Rectal smooth muscle tissue (tissue), 1 donor: ENCODE measurements around the gene SLC2A5.

Experiments
- H3K27ac ChIP-seq: one replicate; pipeline ENCODE4 v1.7.0; 2013; ENCODE audit warnings: low read depth, low read length, inconsistent platforms
- H3K27me3 ChIP-seq: one replicate; pipeline ENCODE4 v1.7.0; 2013; ENCODE audit warnings: low read length; ENCODE audit not compliant: control insufficient read depth, insufficient read depth
- H3K36me3 ChIP-seq: one replicate; pipeline ENCODE4 v1.7.0; 2013; ENCODE audit warnings: low read length; ENCODE audit not compliant: control insufficient read depth, insufficient read depth
- H3K4me1 ChIP-seq: one replicate; pipeline ENCODE4 v1.7.0; 2013; ENCODE audit warnings: low read length; ENCODE audit not compliant: control insufficient read depth, insufficient read depth
- H3K4me3 ChIP-seq: one replicate; pipeline ENCODE4 v1.7.0; 2013; ENCODE audit warnings: low read length
- H3K9ac ChIP-seq: one replicate; pipeline ENCODE4 v1.7.0; 2013; ENCODE audit warnings: low read length

The SLC2A5 gene

GRCh38 chr1:9086045-9086444, 16.6 kb upstream of the SLC2A5 start:
- Histone ChIP-seq H3K27ac (no peak overlapping the region), H3K27me3 (no peaks in the 10 kb centered on the region), H3K9ac (no peak overlapping the region), H3K4me1 (peaks cover 4% of the 10 kb centered on the region), H3K4me3 (no peak overlapping the region), H3K36me3 (no peaks in the 10 kb centered on the region)

- no peak overlapping the region for H3K4me3 ChIP-seq
- H3K9ac ChIP-seq = no peak overlapping the region
- no peaks in the 10 kb centered on the region for H3K27me3 ChIP-seq
- peaks cover 4% of the 10 kb centered on the region for H3K4me1 ChIP-seq
- H3K27ac ChIP-seq = no peak overlapping the region
- no peaks in the 10 kb centered on the region for H3K36me3 ChIP-seq
Observed at GRCh38 chr1:9085306-9085940, 16.0 kb upstream of the SLC2A5 start.

- H3K27me3 ChIP-seq = no peaks in the 10 kb centered on the region
- no peak overlapping the region for H3K9ac ChIP-seq
- H3K4me3 ChIP-seq = no peak overlapping the region
- H3K4me1 ChIP-seq = peaks cover 4% of the 10 kb centered on the region
- H3K27ac ChIP-seq = peak overlapping the region; percentile 52
- no peaks in the 10 kb centered on the region for H3K36me3 ChIP-seq
Observed at GRCh38 chr1:9084906-9085305, 15.5 kb upstream of the SLC2A5 start.

GRCh38 chr1:9081473-9081872, 12.0 kb upstream of the SLC2A5 start:
- H3K36me3 ChIP-seq = no peaks in the 10 kb centered on the region
- no peak overlapping the region for H3K9ac ChIP-seq
- H3K4me3 ChIP-seq = no peak overlapping the region
- peaks cover 4% of the 10 kb centered on the region for H3K4me1 ChIP-seq
- H3K27me3 ChIP-seq = no peaks in the 10 kb centered on the region
- H3K27ac ChIP-seq = no peak overlapping the region

- H3K27me3 ChIP-seq = no peaks in the 10 kb centered on the region
- no peak overlapping the region for H3K27ac ChIP-seq
- H3K4me3 ChIP-seq = no peak overlapping the region
- H3K9ac ChIP-seq = no peak overlapping the region
- H3K4me1 ChIP-seq = peaks cover 4% of the 10 kb centered on the region
- no peaks in the 10 kb centered on the region for H3K36me3 ChIP-seq
Observed at GRCh38 chr1:9080705-9081291, 11.4 kb upstream of the SLC2A5 start.

- Histone ChIP-seq H3K9ac (no peak overlapping the region), H3K36me3 (no peaks in the 10 kb centered on the region), H3K4me1 (peaks cover 4% of the 10 kb centered on the region), H3K27ac (no peak overlapping the region), H3K27me3 (no peaks in the 10 kb centered on the region), H3K4me3 (no peak overlapping the region)
Observed at GRCh38 chr1:9079988-9080704, 10.7 kb upstream of the SLC2A5 start.

- Histone ChIP-seq H3K4me3 (no peak overlapping the region), H3K27ac (no peak overlapping the region), H3K4me1 (peaks cover 2% of the 10 kb centered on the region), H3K36me3 (no peaks in the 10 kb centered on the region), H3K27me3 (no peaks in the 10 kb centered on the region), H3K9ac (no peak overlapping the region)
Observed at GRCh38 chr1:9078752-9079500, 9.5 kb upstream of the SLC2A5 start.

- H3K4me1 ChIP-seq = peaks cover 2% of the 10 kb centered on the region
- H3K27me3 ChIP-seq = no peaks in the 10 kb centered on the region
- H3K4me3 ChIP-seq = no peak overlapping the region
- H3K27ac ChIP-seq = no peak overlapping the region
- H3K9ac ChIP-seq = no peak overlapping the region
- H3K36me3 ChIP-seq = no peaks in the 10 kb centered on the region
Observed at GRCh38 chr1:9078015-9078751, 8.7 kb upstream of the SLC2A5 start.

GRCh38 chr1:9075022-9075421, 5.6 kb upstream of the SLC2A5 start:
- no peaks in the 10 kb centered on the region for H3K36me3 ChIP-seq
- no peak overlapping the region for H3K27ac ChIP-seq
- peak overlapping the region; percentile 34 for H3K4me3 ChIP-seq
- H3K27me3 ChIP-seq = no peaks in the 10 kb centered on the region
- no peak overlapping the region for H3K9ac ChIP-seq
- peaks cover 2% of the 10 kb centered on the region for H3K4me1 ChIP-seq

GRCh38 chr1:9073143-9073542, 3.7 kb upstream of the SLC2A5 start:
- H3K27ac ChIP-seq = no peak overlapping the region

GRCh38 chr1:9071554-9072235, 2.3 kb upstream of the SLC2A5 start:
- Histone ChIP-seq H3K9ac (no peak overlapping the region), H3K36me3 (no peaks in the 10 kb centered on the region), H3K4me1 (peaks cover 11% of the 10 kb centered on the region), H3K27ac (no peak overlapping the region), H3K4me3 (no peak overlapping the region), H3K27me3 (no peaks in the 10 kb centered on the region)

More at GRCh38 chr1:9073143-9073542, 3.7 kb upstream of the SLC2A5 start:
- Histone ChIP-seq H3K27me3 (no peaks in the 10 kb centered on the region), H3K9ac (no peak overlapping the region), H3K4me1 (peaks cover 11% of the 10 kb centered on the region), H3K36me3 (no peaks in the 10 kb centered on the region), H3K4me3 (no peak overlapping the region)
